Activated naive CD4-positive, alpha-beta T cell treated with anti-CD3 and anti-CD28 coated beads, Interleukin-2, amount 10 ng/mL, durations not matched to agents 7 days and 5 days (primary cell): Measurements from ENCODE around the gene MEGF6.
"Not testable (repeated sequence)": the region's sequence is repeated elsewhere in the genome, so short reads cannot be mapped to it uniquely, and the experiment has no call there.

Experiments
- CTCF ChIA-PET: fragments of 350-600 bp; sonication (Branson Sonifier 250); formaldehyde crosslinking; loops from one replicate; lab custom pipeline; 2021; ENCODE audit warnings: antibody characterized with exemption; lab: Charles Lee
- DNase-seq: peaks from one replicate; pipeline ENCODE4 v3.0.0-alpha.2; 2020
- H3K27ac Mint-ChIP-seq: one replicate; pipeline ENCODE4 v1.8.0; 2021; ENCODE audit warnings: mild to moderate bottlenecking, moderate library complexity, mixed read lengths
- H3K27me3 Mint-ChIP-seq: one replicate; pipeline ENCODE4 v1.8.0; 2021; ENCODE audit warnings: mild to moderate bottlenecking, mixed read lengths
- H3K36me3 Mint-ChIP-seq: one replicate; pipeline ENCODE4 v1.8.0; 2021; ENCODE audit warnings: mixed read lengths
- H3K4me1 Mint-ChIP-seq: one replicate; pipeline ENCODE4 v1.8.0; 2021; ENCODE audit warnings: mixed read lengths
- H3K4me3 Mint-ChIP-seq: one replicate; pipeline ENCODE4 v1.8.0; 2021; ENCODE audit warnings: mild to moderate bottlenecking, moderate library complexity, mixed read lengths
- H3K9me3 Mint-ChIP-seq: one replicate; pipeline ENCODE4 v1.8.0; 2021; ENCODE audit warnings: mixed read lengths

MEGF6 gene

GRCh38 chr1:3593334-3593733, 18.0 kb downstream of the MEGF6 start:
- Mint-ChIP-seq H3K4me1 (peaks cover 14% of the 10 kb centered on the region), H3K27ac (no peak overlapping the region)
- CTCF ChIA-PET: no interaction called here

GRCh38 chr1:3590951-3591865, 20.1 kb downstream of the MEGF6 start:
- no peaks in the 10 kb centered on the region for H3K36me3 Mint-ChIP-seq
- H3K27ac Mint-ChIP-seq: no peak overlapping the region
- DNase-seq: no peak
- no peaks in the 10 kb centered on the region for H3K27me3 Mint-ChIP-seq
- CTCF ChIA-PET: interaction anchor here (0.7 kb wide), 1 partner anchor 325 kb away, joined by 3 read pairs; no protein-coding TSS in a partner anchor
- H3K9me3 Mint-ChIP-seq: no peaks in the 10 kb centered on the region
- H3K4me1 Mint-ChIP-seq: no peaks in the 10 kb centered on the region
- no peak overlapping the region for H3K4me3 Mint-ChIP-seq

More at GRCh38 chr1:3593334-3593733, 18.0 kb downstream of the MEGF6 start:
- H3K27me3 Mint-ChIP-seq: peaks cover 6% of the 10 kb centered on the region
- no peaks in the 10 kb centered on the region for H3K36me3 Mint-ChIP-seq
- no peak overlapping the region for H3K4me3 Mint-ChIP-seq
- DNase-seq: no peak
- H3K9me3 Mint-ChIP-seq: no peaks in the 10 kb centered on the region

GRCh38 chr1:3590139-3590763, 21.1 kb downstream of the MEGF6 start:
- H3K27me3 Mint-ChIP-seq: no peaks in the 10 kb centered on the region
- H3K4me3 Mint-ChIP-seq: no peak overlapping the region
- CTCF ChIA-PET: no interaction called here
- H3K27ac Mint-ChIP-seq: no peak overlapping the region
- no peaks in the 10 kb centered on the region for H3K4me1 Mint-ChIP-seq
- DNase-seq: no peak
- H3K36me3 Mint-ChIP-seq: no peaks in the 10 kb centered on the region
- no peaks in the 10 kb centered on the region for H3K9me3 Mint-ChIP-seq

GRCh38 chr1:3588395-3588794, 22.9 kb downstream of the MEGF6 start:
- peaks cover 3% of the 10 kb centered on the region for H3K9me3 Mint-ChIP-seq
- CTCF ChIA-PET: no interaction called here
- no peak for DNase-seq
- H3K4me1 Mint-ChIP-seq: no peaks in the 10 kb centered on the region
- H3K4me3 Mint-ChIP-seq: no peak overlapping the region
- no peak overlapping the region for H3K27ac Mint-ChIP-seq
- H3K36me3 Mint-ChIP-seq: peaks cover 2% of the 10 kb centered on the region
- no peaks in the 10 kb centered on the region for H3K27me3 Mint-ChIP-seq

GRCh38 chr1:3586986-3587759, 24.1 kb downstream of the MEGF6 start:
- Mint-ChIP-seq H3K4me1 (no peaks in the 10 kb centered on the region), H3K4me3 (no peak overlapping the region), H3K9me3 (peaks cover 6% of the 10 kb centered on the region), H3K27ac (no peak overlapping the region), H3K36me3 (peaks cover 2% of the 10 kb centered on the region), H3K27me3 (no peaks in the 10 kb centered on the region)
- DNase-seq: no peak
- CTCF ChIA-PET: interaction anchor here (1.2 kb wide), 1 partner anchor 32 kb away, joined by 3 read pairs; no protein-coding TSS in a partner anchor

- Mint-ChIP-seq H3K4me1 (no peaks in the 10 kb centered on the region), H3K4me3 (no peak overlapping the region), H3K9me3 (peaks cover 6% of the 10 kb centered on the region), H3K27me3 (no peaks in the 10 kb centered on the region), H3K27ac (no peak overlapping the region), H3K36me3 (peaks cover 2% of the 10 kb centered on the region)
- no peak for DNase-seq
- CTCF ChIA-PET: no interaction called here
These were observed 25.3 kb downstream of the MEGF6 start for GRCh38 chr1:3585940-3586568.

- H3K36me3 Mint-ChIP-seq, H3K27ac Mint-ChIP-seq, H3K4me3 Mint-ChIP-seq, H3K4me1 Mint-ChIP-seq, DNase-seq, H3K27me3 Mint-ChIP-seq, H3K9me3 Mint-ChIP-seq, CTCF ChIA-PET: not testable (repeated sequence)
These were observed 25.9 kb downstream of the MEGF6 start for GRCh38 chr1:3585353-3585868.

GRCh38 chr1:3584915-3585314, 26.4 kb downstream of the MEGF6 start:
- peaks cover 2% of the 10 kb centered on the region for H3K36me3 Mint-ChIP-seq
- DNase-seq: no peak
- CTCF ChIA-PET: no interaction called here
- H3K27me3 Mint-ChIP-seq: no peaks in the 10 kb centered on the region
- no peaks in the 10 kb centered on the region for H3K4me1 Mint-ChIP-seq
- H3K27ac Mint-ChIP-seq: no peak overlapping the region
- no peak overlapping the region for H3K4me3 Mint-ChIP-seq
- peaks cover 6% of the 10 kb centered on the region for H3K9me3 Mint-ChIP-seq

- H3K27me3 Mint-ChIP-seq, H3K36me3 Mint-ChIP-seq, DNase-seq, CTCF ChIA-PET, H3K4me3 Mint-ChIP-seq, H3K9me3 Mint-ChIP-seq, H3K27ac Mint-ChIP-seq, H3K4me1 Mint-ChIP-seq: not testable (repeated sequence)
These were observed 27.6 kb downstream of the MEGF6 start for GRCh38 chr1:3583751-3584150.

- Mint-ChIP-seq H3K4me1 (no peaks in the 10 kb centered on the region), H3K27ac (no peak overlapping the region), H3K9me3 (peaks cover 6% of the 10 kb centered on the region), H3K27me3 (no peaks in the 10 kb centered on the region), H3K4me3 (no peak overlapping the region), H3K36me3 (peaks cover 2% of the 10 kb centered on the region)
- no peak for DNase-seq
- CTCF ChIA-PET: no interaction called here
These were observed 29.8 kb downstream of the MEGF6 start for GRCh38 chr1:3581296-3582036.

GRCh38 chr1:3580231-3580630, 31.1 kb downstream of the MEGF6 start:
- Mint-ChIP-seq H3K27me3 (no peaks in the 10 kb centered on the region), H3K9me3 (peaks cover 6% of the 10 kb centered on the region), H3K4me1 (no peaks in the 10 kb centered on the region), H3K4me3 (no peak overlapping the region), H3K36me3 (peaks cover 2% of the 10 kb centered on the region), H3K27ac (no peak overlapping the region)
- no peak for DNase-seq
- CTCF ChIA-PET: no interaction called here

GRCh38 chr1:3579626-3580025, 31.7 kb downstream of the MEGF6 start:
- no peaks in the 10 kb centered on the region for H3K27me3 Mint-ChIP-seq
- no peak overlapping the region for H3K4me3 Mint-ChIP-seq
- no peak for DNase-seq
- peaks cover 2% of the 10 kb centered on the region for H3K36me3 Mint-ChIP-seq
- CTCF ChIA-PET: no interaction called here
- no peak overlapping the region for H3K27ac Mint-ChIP-seq
- H3K9me3 Mint-ChIP-seq: peaks cover 6% of the 10 kb centered on the region
- H3K4me1 Mint-ChIP-seq: no peaks in the 10 kb centered on the region

GRCh38 chr1:3578906-3579305, 32.4 kb downstream of the MEGF6 start:
- Mint-ChIP-seq H3K36me3 (no peaks in the 10 kb centered on the region), H3K27ac (no peak overlapping the region), H3K4me1 (no peaks in the 10 kb centered on the region), H3K4me3 (no peak overlapping the region), H3K9me3 (peaks cover 4% of the 10 kb centered on the region), H3K27me3 (no peaks in the 10 kb centered on the region)
- CTCF ChIA-PET: no interaction called here
- no peak for DNase-seq
